Muscle of leg (tissue), 16 donors: ENCODE data around the gene LENG1. TPM values are rescaled to one million over a fixed set of nuclear protein-coding genes. Genes with fewer than 3 reads are reported as not detected.
"Not testable (repeated sequence)": the region's sequence is repeated elsewhere in the genome, so short reads cannot be mapped to it uniquely, and the experiment has no call there.

Source experiments
- DNase-seq: peaks from one replicate; pipeline ENCODE4 v3.0.0; 2013
- H3K27ac ChIP-seq: one replicate; pipeline ENCODE4 v1.5.1; 2013; ENCODE audit warnings: mild to moderate bottlenecking, low read length, control low read depth
- H3K27me3 ChIP-seq: one replicate; pipeline ENCODE4 v1.6.1; 2013; ENCODE audit warnings: low read length; ENCODE audit not compliant: control insufficient read depth, insufficient read depth
- H3K36me3 ChIP-seq: one replicate; pipeline ENCODE4 v1.6.1; 2013; ENCODE audit warnings: low read length; ENCODE audit not compliant: control insufficient read depth, insufficient read depth
- H3K4me1 ChIP-seq: one replicate; pipeline ENCODE4 v1.6.1; 2013; ENCODE audit warnings: low read length; ENCODE audit not compliant: control insufficient read depth, insufficient read depth
- H3K4me3 ChIP-seq: one replicate; pipeline ENCODE4 v1.5.1; 2013; ENCODE audit warnings: low read length, control low read depth
- H3K9me3 ChIP-seq: replicated peaks from 2 replicates; pipeline ENCODE4 v1.6.1; 2013; ENCODE audit warnings: low read depth, low read length; ENCODE audit not compliant: control insufficient read depth
- WGBS: methylation state at CpG from one replicate; pipeline ENCODE4 v1.1.5; 2013; ENCODE audit warnings: missing lambda C conversion rate; ENCODE audit not compliant: insufficient coverage; 5-methylcytosine and 5-hydroxymethylcytosine counted together
- long read RNA-seq, 11 donors: transcript quantifications; one replicate each; lab custom pipeline, GENCODE V29; 2026
- polyA plus RNA-seq, 8 donors: library from polyadenylated mRNA; unstranded; fragments of 120-200 nt; gene quantifications; one replicate each; pipeline versions ENCODE4 v1.2.1 to v1.2.3, GENCODE V29; 2013; ENCODE audit warnings: inconsistent platforms in 1 of 8, low replicate concordance in 1 of 8; ENCODE audit not compliant: insufficient read length in 8 of 8, insufficient read depth in 1 of 8
- total RNA-seq: library from RNA; stranded (reverse); fragments of 120-200 nt; gene quantifications from one replicate; pipeline ENCODE4 v1.2.4, GENCODE V29; 2013

Gene LENG1
- total RNA-seq (9.0 TPM), polyA plus RNA-seq (10 to 100 TPM in 2 of 8 donors, 1 to 10 TPM in 6; 9.1 to 11.1 (median 9.7) TPM)
- long read RNA-seq, donor 1, transcript LENG1-201 (4 exons, 1,542 nt), result major isoform, 6 of 6 reads
- long read RNA-seq, donor 1, partial matches to known transcripts, result 0 of 6 reads
- long read RNA-seq, donor 1, other reads (novel, unspliced or antisense), result 0 of 6 reads
- long read RNA-seq, donor 2, result 0 reads
- long read RNA-seq, donor 3, transcript LENG1-201 (4 exons, 1,542 nt), result major isoform, 9 of 9 reads
- long read RNA-seq, donor 3, partial matches to known transcripts, result 0 of 9 reads
- long read RNA-seq, donor 3, other reads (novel, unspliced or antisense), result 0 of 9 reads
- long read RNA-seq, donor 4, partial matches to known transcripts, result 0 of 4 reads
- long read RNA-seq, donor 4, other reads (novel, unspliced or antisense), result 0 of 4 reads
- long read RNA-seq, donor 5, transcript LENG1-201 (4 exons, 1,542 nt), result major isoform, 12 of 12 reads
- long read RNA-seq, donor 5, partial matches to known transcripts, result 0 of 12 reads
- long read RNA-seq, donor 5, other reads (novel, unspliced or antisense), result 0 of 12 reads
- long read RNA-seq, donor 6, transcript LENG1-201 (4 exons, 1,542 nt), result major isoform, 7 of 7 reads
- long read RNA-seq, donor 6, partial matches to known transcripts, result 0 of 7 reads
- long read RNA-seq, donor 6, other reads (novel, unspliced or antisense), result 0 of 7 reads
- long read RNA-seq, donor 7, transcript LENG1-201 (4 exons, 1,542 nt), result major isoform, 5 of 5 reads
- long read RNA-seq, donor 7, partial matches to known transcripts, result 0 of 5 reads
- long read RNA-seq, donor 7, other reads (novel, unspliced or antisense), result 0 of 5 reads
- long read RNA-seq, donor 8, transcript LENG1-201 (4 exons, 1,542 nt), result major isoform, 5 of 5 reads
- long read RNA-seq, donor 8, partial matches to known transcripts, result 0 of 5 reads
- long read RNA-seq, donor 8, other reads (novel, unspliced or antisense), result 0 of 5 reads
- long read RNA-seq, donor 9, partial matches to known transcripts, result 0 of 2 reads
- long read RNA-seq, donor 9, other reads (novel, unspliced or antisense), result 0 of 2 reads
- long read RNA-seq, donor 10, partial matches to known transcripts, result 0 of 3 reads
- long read RNA-seq, donor 10, other reads (novel, unspliced or antisense), result 0 of 3 reads
- long read RNA-seq, donor 11, partial matches to known transcripts, result 0 of 3 reads
- long read RNA-seq, donor 11, other reads (novel, unspliced or antisense), result 0 of 3 reads

- H3K4me1 ChIP-seq, result peaks cover 32% of the 10 kb centered on the region
- peak; percentile 100 for DNase-seq
Observed at GRCh38 chr19:54159352-54160181, at the start of gene LENG1. Gene LENG1, minus strand, starts transcription at chr19:54159721. Its CDS starts 26 bp downstream, at chr19:54159695.

DNA sequence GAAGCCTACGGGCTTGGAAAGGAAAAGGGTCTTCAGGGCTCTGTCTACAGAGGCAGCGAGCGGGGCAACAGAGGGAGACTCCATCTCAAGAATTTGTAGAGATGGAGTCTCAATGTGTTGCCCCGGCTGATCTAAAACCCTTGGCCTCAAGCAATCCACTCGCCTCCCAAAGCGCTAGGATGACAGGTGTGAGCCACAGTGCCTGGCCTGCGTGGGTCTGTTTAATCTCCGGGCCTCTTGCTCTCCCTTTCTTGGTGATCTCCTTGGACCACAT lies 49.2 kb upstream of the LENG1 start:
- Histone ChIP-seq H3K27me3 (no peaks in the 10 kb centered on the region), H3K27ac (peak overlapping the region; percentile 82), H3K4me3 (no peak overlapping the region), H3K9me3 (no peaks in the 10 kb centered on the region), H3K36me3 (peaks cover 51% of the 10 kb centered on the region), H3K4me1 (peaks cover 35% of the 10 kb centered on the region)
- WGBS, result 40% methylated on average over 7 of the region's 8 CpGs
- DNase-seq, result no peak

More at GRCh38 chr19:54159352-54160181, at the start of gene LENG1:
- under 1% methylated on average over 70 of the region's 72 CpGs for WGBS
- no peaks in the 10 kb centered on the region for H3K9me3 ChIP-seq
- peak within 1 kb of the TSS; percentile 83 for H3K4me3 ChIP-seq
- H3K36me3 ChIP-seq, result peaks cover 38% of the 10 kb centered on the region
- H3K27me3 ChIP-seq, result peaks cover 12% of the 10 kb centered on the region
- H3K27ac ChIP-seq, result peak within 1 kb of the TSS; percentile 95

DNA sequence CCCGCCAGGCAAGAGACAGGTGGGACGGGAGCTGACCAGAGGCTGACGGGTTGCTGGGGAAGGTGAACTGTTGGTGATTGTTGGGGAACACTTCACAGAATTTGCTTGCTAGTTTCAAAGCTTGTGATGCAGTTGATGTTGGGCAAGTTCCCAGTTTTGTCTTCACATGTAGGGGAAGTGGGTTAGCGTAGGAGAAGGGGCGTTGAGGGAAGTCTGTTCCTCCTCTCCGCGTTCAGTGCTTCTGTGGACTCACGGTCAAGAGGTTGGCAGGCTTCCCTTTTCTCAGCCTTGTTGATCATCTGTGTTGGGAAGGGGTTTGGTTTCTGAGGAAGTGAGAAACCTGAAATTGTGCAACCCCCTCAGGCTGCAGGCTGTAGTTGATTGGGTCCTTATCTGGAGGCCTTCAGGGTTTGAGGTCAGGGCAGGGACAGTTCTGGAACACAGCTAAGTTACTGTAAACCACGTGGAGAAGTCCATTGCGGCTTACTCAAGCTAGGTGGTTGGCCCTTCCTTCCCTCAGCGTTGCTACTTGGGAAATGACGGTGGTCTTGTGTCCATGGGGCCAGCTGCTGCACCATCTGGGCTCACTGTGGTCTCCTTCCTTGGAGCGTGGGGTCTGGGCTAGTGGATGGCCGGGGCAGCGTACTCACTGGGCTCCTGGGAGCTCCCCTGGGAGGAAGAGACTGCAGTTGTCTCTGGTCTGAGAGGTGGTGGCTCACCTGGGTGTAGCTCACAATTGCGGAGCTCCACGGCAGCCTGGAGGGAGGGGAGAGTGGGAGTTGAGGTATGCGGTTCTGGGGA lies 48.7 kb upstream of the LENG1 start:
- H3K27me3 ChIP-seq, result no peaks in the 10 kb centered on the region
- 57% methylated on average over 11 of the region's 18 CpGs for WGBS
- H3K4me3 ChIP-seq, result no peak overlapping the region

GRCh38 chr19:54207676-54207982 lies 48.1 kb upstream of the LENG1 start:
- peak overlapping the region; percentile 78 for H3K27ac ChIP-seq
- no peak overlapping the region for H3K4me3 ChIP-seq
- peaks cover 43% of the 10 kb centered on the region for H3K4me1 ChIP-seq
- peaks cover 62% of the 10 kb centered on the region for H3K36me3 ChIP-seq
- H3K9me3 ChIP-seq, result no peaks in the 10 kb centered on the region
- 72% methylated on average over 5 of the region's 5 CpGs for WGBS
- H3K27me3 ChIP-seq, result no peaks in the 10 kb centered on the region
- DNase-seq, result no peak

More for the DNA sequence above, 48.7 kb upstream of the LENG1 start:
- Histone ChIP-seq H3K27ac (peak overlapping the region; percentile 82), H3K4me1 (peaks cover 38% of the 10 kb centered on the region), H3K9me3 (no peaks in the 10 kb centered on the region), H3K36me3 (peaks cover 57% of the 10 kb centered on the region)
- peak; percentile 91 for DNase-seq

- not testable (repeated sequence) for H3K9me3 ChIP-seq, DNase-seq, H3K27me3 ChIP-seq, H3K4me3 ChIP-seq
- Histone ChIP-seq H3K27ac (peak overlapping the region; percentile 78), H3K36me3 (peaks cover 67% of the 10 kb centered on the region), H3K4me1 (peaks cover 47% of the 10 kb centered on the region)
- 100% methylated on average over 2 of the region's 23 CpGs for WGBS
Observed at GRCh38 chr19:54207193-54207592, 47.7 kb upstream of the LENG1 start.

- WGBS, result 81% methylated on average over 11 of the region's 13 CpGs
- peaks cover 71% of the 10 kb centered on the region for H3K36me3 ChIP-seq
- H3K27me3 ChIP-seq, result no peaks in the 10 kb centered on the region
- peak overlapping the region; percentile 42 for H3K27ac ChIP-seq
- no peaks in the 10 kb centered on the region for H3K9me3 ChIP-seq
- H3K4me1 ChIP-seq, result peaks cover 51% of the 10 kb centered on the region
- no peak for DNase-seq
- H3K4me3 ChIP-seq, result no peak overlapping the region
Observed at GRCh38 chr19:54206831-54207177, 47.3 kb upstream of the LENG1 start.

DNA sequence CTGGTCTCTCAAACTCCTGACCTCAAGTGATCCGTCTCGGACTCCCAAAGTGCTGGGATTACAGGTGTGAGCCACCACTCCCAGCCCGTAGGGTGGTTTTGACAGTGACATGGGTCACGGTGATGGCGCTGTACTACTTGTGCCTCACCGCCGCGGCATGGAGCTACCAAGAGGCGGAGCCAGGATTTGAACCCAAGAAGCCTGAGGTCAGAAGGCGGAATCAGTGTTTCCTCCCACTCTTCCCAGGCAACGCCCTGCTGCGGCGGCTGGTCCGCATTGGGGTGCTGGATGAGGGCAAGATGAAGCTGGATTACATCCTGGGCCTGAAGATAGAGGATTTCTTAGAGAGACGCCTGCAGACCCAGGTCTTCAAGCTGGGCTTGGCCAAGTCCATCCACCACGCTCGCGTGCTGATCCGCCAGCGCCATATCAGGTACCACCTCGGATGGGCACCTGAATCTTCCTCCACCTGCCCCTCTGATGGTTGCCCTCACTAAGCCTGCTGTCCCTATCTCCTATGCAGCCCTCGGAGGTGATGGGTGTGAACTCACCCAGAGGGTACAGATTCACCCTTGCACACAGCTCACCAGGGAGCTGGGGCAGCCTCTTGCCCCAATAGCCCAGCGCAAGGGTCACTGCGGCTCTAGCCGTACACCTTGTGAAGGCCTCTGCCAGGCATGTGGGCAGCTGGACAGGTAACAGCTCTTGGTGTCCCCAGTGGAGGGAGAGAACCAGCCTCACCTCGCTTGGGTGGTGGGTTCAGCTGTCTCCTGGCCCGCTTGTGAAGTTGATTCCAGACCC lies 46.7 kb upstream of the LENG1 start:
- Histone ChIP-seq H3K9me3 (no peaks in the 10 kb centered on the region), H3K4me1 (peaks cover 56% of the 10 kb centered on the region), H3K27me3 (no peaks in the 10 kb centered on the region), H3K4me3 (no peak overlapping the region), H3K27ac (no peak overlapping the region), H3K36me3 (peaks cover 76% of the 10 kb centered on the region)
- WGBS, result 87% methylated on average over 20 of the region's 27 CpGs
- DNase-seq, result no peak

GRCh38 chr19:54204767-54205468 lies 45.4 kb upstream of the LENG1 start:
- Histone ChIP-seq H3K4me3 (no peak overlapping the region), H3K4me1 (peaks cover 54% of the 10 kb centered on the region), H3K27ac (no peak overlapping the region), H3K27me3 (no peaks in the 10 kb centered on the region), H3K9me3 (no peaks in the 10 kb centered on the region), H3K36me3 (peaks cover 78% of the 10 kb centered on the region)
- WGBS, result 85% methylated on average over 3 of the region's 4 CpGs
- no peak for DNase-seq
